Epithelial cell of prostate (primary cell): ENCODE results near the gene TRAF7.
"Not testable (repeated sequence)": the region's sequence is repeated elsewhere in the genome, so short reads cannot be mapped to it uniquely, and the experiment has no call there.

Experiments
- DNase-seq: peaks from one replicate; pipeline ENCODE4 v3.0.0-alpha.2; 2011; ENCODE audit warnings: low read depth, low spot score
- H3K27ac ChIP-seq: fragments of 450-650 bp; 2 replicates; pipeline ENCODE4 v1.5.1; 2017; ENCODE audit warnings: mild to moderate bottlenecking

The TRAF7 gene

GRCh38 chr16:2196162-2196980 is 40.8 kb downstream of the TRAF7 start, which contains the start of gene CASKIN1:
Gene CASKIN1 (minus strand): TSS chr16:2196605. CDS start chr16:2196432, 173 bp downstream.
- no peak within 1 kb of the TSS for H3K27ac ChIP-seq
- DNase-seq = no peak

DNA sequence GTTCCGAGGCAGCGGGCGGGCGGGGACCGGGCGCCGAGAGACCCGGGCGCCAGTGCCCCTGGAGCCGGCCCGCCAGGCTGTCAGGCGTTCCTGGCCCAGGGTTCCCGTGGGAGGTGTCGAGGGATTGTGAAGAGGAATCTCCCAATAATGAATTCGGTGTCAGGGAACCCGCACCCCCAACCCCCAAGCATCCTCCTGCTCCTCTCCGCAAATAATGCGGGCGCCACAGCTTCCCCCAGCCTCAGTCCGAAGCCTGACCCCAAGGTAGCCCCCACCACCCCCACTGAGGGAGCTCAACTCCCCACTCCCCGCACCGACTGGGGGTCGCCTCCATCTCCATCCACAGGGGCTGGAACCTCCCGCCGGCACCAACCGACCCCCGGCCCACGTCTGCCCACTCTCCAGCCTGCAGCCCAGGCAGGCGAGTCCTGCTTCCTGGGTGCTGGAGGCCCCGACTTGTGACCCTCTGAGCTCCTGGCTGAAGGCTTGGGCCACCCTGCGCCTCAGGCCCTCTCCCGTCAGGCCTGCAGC is 41.5 kb downstream of the TRAF7 start:
- DNase-seq = no peak
- no peak overlapping the region for H3K27ac ChIP-seq

GRCh38 chr16:2197765-2198164 is 42.2 kb downstream of the TRAF7 start:
- H3K27ac ChIP-seq = no peak overlapping the region
- no peak for DNase-seq

GRCh38 chr16:2198283-2198682 is 42.7 kb downstream of the TRAF7 start:
- no peak for DNase-seq
- H3K27ac ChIP-seq = no peak overlapping the region

- no peak for DNase-seq
- H3K27ac ChIP-seq = no peak overlapping the region
Observed at GRCh38 chr16:2199095-2199494, 43.5 kb downstream of the TRAF7 start.

DNA sequence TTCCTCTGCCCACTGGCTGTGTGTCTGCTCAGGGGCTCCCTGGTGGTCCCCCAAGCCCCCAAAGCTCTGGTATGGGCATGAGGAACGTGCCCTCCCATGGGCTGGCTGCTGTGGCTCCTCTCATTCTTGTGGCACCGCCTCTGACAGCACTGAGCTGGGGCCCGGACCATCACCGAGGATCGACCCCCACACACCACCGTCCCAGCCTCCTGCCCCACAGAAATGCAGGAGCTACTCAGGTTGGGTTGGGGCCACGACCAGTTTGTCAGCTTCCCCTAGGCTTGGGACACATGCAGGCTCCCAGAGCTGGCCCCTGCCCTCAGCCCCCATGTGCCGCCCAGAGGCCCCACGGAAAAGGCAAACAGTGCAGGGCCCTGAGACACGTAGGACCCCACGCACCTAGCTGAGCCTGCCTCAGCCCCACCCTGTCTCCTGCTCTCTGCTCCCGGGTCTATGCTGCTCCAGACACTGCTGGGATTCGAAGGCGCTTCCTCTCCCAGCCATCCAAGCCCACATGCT is 44.1 kb downstream of the TRAF7 start:
- DNase-seq = no peak
- H3K27ac ChIP-seq = no peak overlapping the region

GRCh38 chr16:2200313-2200712 is 44.7 kb downstream of the TRAF7 start:
- DNase-seq = no peak
- no peak overlapping the region for H3K27ac ChIP-seq

DNA sequence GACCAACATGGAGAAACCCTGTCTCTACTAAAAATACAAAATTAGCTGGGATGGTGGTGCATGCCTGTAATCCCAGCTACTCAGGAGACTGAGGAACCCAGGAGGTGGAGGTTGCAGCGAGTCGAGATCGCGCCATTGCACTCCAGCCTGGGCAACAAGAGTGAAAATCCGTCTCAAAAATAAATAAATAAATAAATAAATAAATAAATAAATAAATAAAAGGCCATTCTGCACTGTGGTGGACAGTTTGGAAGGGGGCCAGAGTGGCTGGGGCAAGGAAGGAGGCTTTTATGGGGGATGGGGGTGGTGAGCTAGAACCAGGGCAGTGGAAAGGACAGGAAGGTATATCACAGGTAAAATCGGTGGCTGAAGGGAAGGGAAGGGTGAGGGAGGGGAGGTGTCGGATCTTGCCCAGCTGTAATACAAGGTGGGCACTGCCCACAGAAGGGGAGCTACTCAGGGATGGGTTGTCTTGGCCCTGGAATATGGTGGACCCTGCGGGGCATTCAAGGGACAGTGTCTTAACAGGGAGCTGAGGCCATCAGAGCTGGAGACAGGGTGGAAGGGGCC is 47.6 kb downstream of the TRAF7 start:
- DNase-seq, H3K27ac ChIP-seq: not testable (repeated sequence)

- peak overlapping the region; percentile 74 for H3K27ac ChIP-seq
- no peak for DNase-seq
Observed at GRCh38 chr16:2204416-2205103, 49.0 kb downstream of the TRAF7 start.

DNA sequence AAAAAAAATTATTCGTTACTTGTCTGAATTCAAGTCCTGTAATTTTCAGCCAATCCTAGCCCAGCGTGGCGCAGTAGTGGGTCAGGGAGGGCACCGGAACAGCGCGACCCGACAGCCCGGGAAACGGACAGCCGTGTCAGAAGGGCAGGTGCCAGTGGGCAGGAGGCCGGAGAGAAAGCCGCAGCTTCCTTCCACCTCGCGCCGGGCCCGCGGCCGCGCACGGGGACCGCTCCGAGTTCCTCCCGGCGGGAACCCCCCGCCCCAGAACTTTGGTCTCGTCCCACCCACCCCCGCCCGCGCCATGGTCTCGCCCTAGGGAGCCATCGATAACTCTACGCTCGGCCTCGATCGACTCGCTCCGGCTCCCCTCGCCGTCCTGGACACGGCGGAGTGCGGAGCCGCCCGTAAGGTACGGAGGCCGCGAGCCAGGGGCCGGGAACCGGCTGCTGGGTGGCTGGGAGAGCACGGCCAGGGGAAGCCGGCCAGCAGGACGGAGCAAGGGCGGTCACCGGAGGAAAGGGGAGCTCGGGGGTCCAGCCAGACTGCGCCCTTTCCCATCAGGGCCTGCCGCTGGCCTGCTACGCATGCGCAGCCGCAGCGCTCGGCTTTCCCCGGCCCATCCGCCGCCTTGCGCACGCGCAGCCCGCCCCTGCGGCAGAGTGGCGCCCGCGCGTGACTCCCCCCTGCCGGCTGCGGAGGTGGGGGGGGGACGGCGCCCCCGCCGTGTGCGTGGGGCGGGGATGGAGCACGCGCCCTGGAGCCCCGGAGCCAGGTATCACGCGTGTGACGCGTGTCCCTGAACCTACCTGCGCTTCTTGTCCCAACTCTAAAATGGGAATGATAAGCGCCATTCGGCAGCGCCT is 49.8 kb downstream of the TRAF7 start, which contains the start of gene MLST8:
TSS of gene MLST8 (plus strand) at position 351 of the 863 bp plus-strand sequence. CDS start 632 bp downstream, outside the sequence.
- DNase-seq = peak; percentile 27

GRCh38 chr16:2205967-2206313 is 50.4 kb downstream of the TRAF7 start:
- no peak for DNase-seq
- H3K27ac ChIP-seq = peak overlapping the region; percentile 74

More for the DNA sequence above, 49.8 kb downstream of the TRAF7 start, which contains the start of gene MLST8:
- H3K27ac ChIP-seq = peak within 1 kb of the TSS; percentile 74

GRCh38 chr16:2206420-2206779 is 50.8 kb downstream of the TRAF7 start:
- no peak for DNase-seq
- peak overlapping the region; percentile 74 for H3K27ac ChIP-seq

DNA sequence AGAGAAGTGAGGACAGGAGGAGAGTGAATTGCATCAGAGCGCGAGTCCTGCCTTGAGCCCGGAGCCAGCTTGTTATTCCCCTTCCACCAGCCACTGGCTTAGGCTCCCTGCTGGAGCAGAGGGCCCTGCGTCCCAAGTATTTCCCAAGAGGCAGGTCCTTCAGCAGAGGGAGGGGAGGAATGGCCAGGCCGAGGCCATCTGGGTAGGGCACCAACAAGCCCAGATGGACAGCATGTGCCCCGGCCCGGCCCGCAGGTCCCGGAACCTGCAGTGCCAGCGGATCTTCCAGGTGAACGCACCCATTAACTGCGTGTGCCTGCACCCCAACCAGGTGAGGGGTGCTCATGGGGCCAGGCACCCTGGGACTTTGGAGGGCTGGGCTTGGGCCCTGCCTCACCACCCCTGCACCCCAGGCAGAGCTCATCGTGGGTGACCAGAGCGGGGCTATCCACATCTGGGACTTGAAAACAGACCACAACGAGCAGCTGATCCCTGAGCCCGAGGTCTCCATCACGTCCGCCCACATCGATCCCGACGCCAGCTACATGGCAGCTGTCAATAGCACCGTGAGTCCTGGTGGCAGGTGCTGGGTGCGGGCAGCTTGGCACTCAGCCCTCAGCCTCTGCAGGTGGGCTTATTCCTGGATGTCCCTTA is 51.3 kb downstream of the TRAF7 start:
- DNase-seq = no peak
- peak overlapping the region; percentile 74 for H3K27ac ChIP-seq

DNA sequence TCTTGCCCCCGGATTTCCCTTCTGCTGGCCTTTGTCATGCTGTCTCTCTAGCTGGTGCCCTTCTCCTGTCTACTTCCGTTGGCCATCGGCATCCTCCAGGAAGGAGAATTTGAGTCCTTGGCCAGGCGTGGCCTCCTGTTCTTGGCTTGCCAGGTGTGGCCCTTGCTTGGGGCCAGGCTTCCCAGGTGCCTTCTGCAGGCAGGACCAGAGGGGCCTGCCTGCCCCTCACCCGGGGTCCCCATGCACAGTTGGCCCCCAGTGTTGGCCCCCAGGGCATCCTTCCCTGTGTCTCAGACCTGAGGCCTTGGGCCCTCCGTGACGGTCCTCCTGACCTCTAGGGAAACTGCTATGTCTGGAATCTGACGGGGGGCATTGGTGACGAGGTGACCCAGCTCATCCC is 52.3 kb downstream of the TRAF7 start:
- H3K27ac ChIP-seq = no peak overlapping the region
- no peak for DNase-seq

DNA sequence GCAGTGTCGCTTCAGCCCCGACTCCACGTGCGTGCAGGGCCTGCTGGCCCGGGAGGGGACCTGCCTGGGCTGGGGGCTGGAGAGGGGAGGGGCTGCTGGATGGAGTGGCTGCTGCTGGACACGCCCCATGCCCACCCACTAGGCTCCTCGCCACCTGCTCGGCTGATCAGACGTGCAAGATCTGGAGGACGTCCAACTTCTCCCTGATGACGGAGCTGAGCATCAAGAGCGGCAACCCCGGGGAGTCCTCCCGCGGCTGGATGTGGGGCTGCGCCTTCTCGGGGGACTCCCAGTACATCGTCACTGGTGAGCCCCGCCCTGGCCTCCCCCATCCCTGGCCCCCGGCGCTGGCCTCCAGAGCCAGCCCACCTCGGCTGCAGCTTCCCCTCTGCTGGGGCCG is 52.7 kb downstream of the TRAF7 start:
- H3K27ac ChIP-seq = no peak overlapping the region

GRCh38 chr16:2208772-2209171 is 53.2 kb downstream of the TRAF7 start:
- H3K27ac ChIP-seq = no peak overlapping the region
- no peak for DNase-seq

More for the DNA sequence above, 52.7 kb downstream of the TRAF7 start:
- no peak for DNase-seq

- DNase-seq = no peak
- no peak overlapping the region for H3K27ac ChIP-seq
Observed at GRCh38 chr16:2209258-2210008, 53.9 kb downstream of the TRAF7 start.

DNA sequence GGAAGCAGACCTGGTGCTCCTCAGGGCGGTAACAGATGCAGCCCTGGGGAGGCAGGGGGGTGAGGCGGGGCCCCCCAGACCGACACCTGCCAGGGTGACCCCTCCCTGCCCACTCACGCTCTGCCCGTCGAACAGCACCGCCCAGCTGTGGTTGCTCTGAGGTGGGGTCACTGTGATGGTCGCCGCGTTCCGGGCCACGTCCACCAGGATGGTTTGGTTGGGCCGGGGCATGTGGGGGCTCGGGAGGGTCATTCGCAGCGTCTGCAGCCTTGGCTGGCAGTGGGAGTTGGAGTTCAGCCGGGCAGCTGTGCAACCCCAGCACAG is 54.4 kb downstream of the TRAF7 start:
- H3K27ac ChIP-seq = no peak overlapping the region
- no peak for DNase-seq
